IPS-18a (cell line): ENCODE data around the gene RNF8.
"Not testable (repeated sequence)": the region's sequence is repeated elsewhere in the genome, so short reads cannot be mapped to it uniquely, and the experiment has no call there.

ENCODE experiments used
- H3K27ac ChIP-seq: one replicate; pipeline ENCODE4 v1.5.1; 2013; ENCODE audit warnings: low read length
- H3K27me3 ChIP-seq: one replicate; pipeline ENCODE4 v1.6.1; 2013; ENCODE audit warnings: mild to moderate bottlenecking, low read length; ENCODE audit not compliant: control insufficient read depth, insufficient read depth
- H3K36me3 ChIP-seq: one replicate; pipeline ENCODE4 v1.6.1; 2013; ENCODE audit warnings: low read depth, low read length; ENCODE audit not compliant: control insufficient read depth
- H3K4me1 ChIP-seq: one replicate; pipeline ENCODE4 v1.6.1; 2013; ENCODE audit warnings: low read depth, low read length; ENCODE audit not compliant: control insufficient read depth
- H3K4me3 ChIP-seq: one replicate; pipeline ENCODE4 v1.5.1; 2013; ENCODE audit warnings: low read length
- H3K9ac ChIP-seq: one replicate; pipeline ENCODE4 v1.6.1; 2013; ENCODE audit warnings: mild to moderate bottlenecking, low read length, moderate library complexity
- H3K9me3 ChIP-seq: one replicate; pipeline ENCODE4 v1.6.1; 2013; ENCODE audit warnings: low read depth, low read length; ENCODE audit not compliant: control insufficient read depth

Gene RNF8

GRCh38 chr6:37388578-37388977 is 34.8 kb downstream of the RNF8 start:
- Histone ChIP-seq H3K36me3 (peaks cover 19% of the 10 kb centered on the region), H3K9me3 (no peaks in the 10 kb centered on the region), H3K4me3 (no peak overlapping the region), H3K27me3 (no peaks in the 10 kb centered on the region), H3K27ac (no peak overlapping the region), H3K9ac (no peak overlapping the region), H3K4me1 (no peaks in the 10 kb centered on the region)

- Histone ChIP-seq H3K4me3 (no peak overlapping the region), H3K36me3 (peaks cover 21% of the 10 kb centered on the region), H3K27me3 (no peaks in the 10 kb centered on the region), H3K27ac (no peak overlapping the region), H3K9me3 (no peaks in the 10 kb centered on the region), H3K4me1 (no peaks in the 10 kb centered on the region), H3K9ac (no peak overlapping the region)
Measured at GRCh38 chr6:37389857-37390256, 36.1 kb downstream of the RNF8 start.

DNA sequence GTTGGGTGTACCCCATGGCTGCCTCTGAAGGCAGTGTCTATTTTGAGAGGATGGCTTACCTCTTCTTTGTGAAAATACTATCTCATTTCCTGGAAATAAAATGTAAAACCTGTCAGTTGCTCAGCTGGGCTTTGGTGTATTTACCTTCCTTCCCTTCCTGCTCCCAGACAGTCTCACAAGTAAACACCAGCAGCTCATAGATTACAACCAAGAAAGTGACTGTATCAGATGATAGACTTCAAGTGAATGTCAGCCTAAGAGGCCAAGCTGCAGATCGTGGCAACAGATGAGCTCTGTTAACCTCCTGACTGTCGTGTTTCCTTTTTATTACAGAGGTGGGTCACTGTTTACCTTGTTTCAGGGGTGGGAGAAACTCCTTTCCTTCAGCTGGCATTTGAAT is 37.3 kb downstream of the RNF8 start:
- H3K4me3 ChIP-seq, result no peak overlapping the region
- peaks cover 21% of the 10 kb centered on the region for H3K36me3 ChIP-seq

GRCh38 chr6:37392821-37393220 is 39.0 kb downstream of the RNF8 start:
- no peak overlapping the region for H3K4me3 ChIP-seq
- H3K27me3 ChIP-seq, result no peaks in the 10 kb centered on the region
- no peaks in the 10 kb centered on the region for H3K4me1 ChIP-seq
- no peaks in the 10 kb centered on the region for H3K9me3 ChIP-seq
- H3K36me3 ChIP-seq, result peaks cover 21% of the 10 kb centered on the region
- H3K27ac ChIP-seq, result no peak overlapping the region
- no peak overlapping the region for H3K9ac ChIP-seq

More for the DNA sequence above, 37.3 kb downstream of the RNF8 start:
- Histone ChIP-seq H3K27ac (no peak overlapping the region), H3K9me3 (no peaks in the 10 kb centered on the region), H3K27me3 (no peaks in the 10 kb centered on the region), H3K9ac (no peak overlapping the region), H3K4me1 (no peaks in the 10 kb centered on the region)

- Histone ChIP-seq H3K9me3 (no peaks in the 10 kb centered on the region), H3K4me1 (no peaks in the 10 kb centered on the region), H3K4me3 (no peak overlapping the region), H3K36me3 (peaks cover 21% of the 10 kb centered on the region), H3K27me3 (no peaks in the 10 kb centered on the region), H3K27ac (no peak overlapping the region), H3K9ac (no peak overlapping the region)
Measured at GRCh38 chr6:37393381-37393929, 39.7 kb downstream of the RNF8 start.

DNA sequence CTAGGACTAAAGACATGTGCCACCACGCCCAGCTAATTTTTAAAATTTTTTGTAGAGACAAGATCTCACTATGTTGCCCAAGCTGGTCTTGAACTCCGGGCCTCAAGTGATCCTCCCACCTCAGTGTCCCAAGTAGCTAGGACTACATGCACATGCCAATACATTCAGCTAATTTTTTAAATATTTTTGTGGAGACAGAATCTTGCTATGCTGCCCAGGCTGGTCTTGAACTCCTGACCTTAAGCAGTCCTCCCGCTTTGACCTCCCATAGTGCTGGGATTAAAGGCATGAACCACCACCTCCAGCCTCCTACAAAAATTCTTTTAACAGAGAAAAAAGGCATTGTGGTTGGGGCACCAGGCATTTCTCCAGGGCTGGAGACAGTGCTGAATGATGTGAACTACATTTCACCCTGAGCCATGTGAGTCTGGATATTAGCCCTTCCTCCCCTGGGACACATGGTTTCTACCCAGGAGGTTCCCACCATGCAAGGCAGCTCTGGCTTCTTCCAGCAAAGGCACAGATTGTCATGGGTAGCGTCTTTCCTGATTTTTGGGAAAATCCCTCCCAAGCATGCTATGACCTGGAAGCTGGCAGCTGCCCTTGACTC is 42.9 kb downstream of the RNF8 start:
- Histone ChIP-seq H3K27ac (no peak overlapping the region), H3K9me3 (no peaks in the 10 kb centered on the region), H3K4me1 (no peaks in the 10 kb centered on the region), H3K27me3 (no peaks in the 10 kb centered on the region), H3K4me3 (no peak overlapping the region), H3K36me3 (peaks cover 11% of the 10 kb centered on the region), H3K9ac (no peak overlapping the region)

- no peaks in the 10 kb centered on the region for H3K36me3 ChIP-seq
- H3K4me1 ChIP-seq, result no peaks in the 10 kb centered on the region
- no peak overlapping the region for H3K4me3 ChIP-seq
- no peaks in the 10 kb centered on the region for H3K27me3 ChIP-seq
- H3K9ac ChIP-seq, result no peak overlapping the region
- no peaks in the 10 kb centered on the region for H3K9me3 ChIP-seq
- no peak overlapping the region for H3K27ac ChIP-seq
Measured at GRCh38 chr6:37399131-37399530, 45.3 kb downstream of the RNF8 start.

- Histone ChIP-seq H3K27ac (no peak overlapping the region), H3K9ac (no peak overlapping the region), H3K27me3 (no peaks in the 10 kb centered on the region), H3K4me3 (no peak overlapping the region), H3K36me3 (no peaks in the 10 kb centered on the region), H3K4me1 (no peaks in the 10 kb centered on the region), H3K9me3 (no peaks in the 10 kb centered on the region)
Measured at GRCh38 chr6:37399795-37400490, 46.2 kb downstream of the RNF8 start.

- H3K27ac ChIP-seq, H3K27me3 ChIP-seq, H3K9me3 ChIP-seq, H3K4me3 ChIP-seq, H3K36me3 ChIP-seq, H3K9ac ChIP-seq, H3K4me1 ChIP-seq: not testable (repeated sequence)
Measured at GRCh38 chr6:37401658-37402057, 47.9 kb downstream of the RNF8 start.

DNA sequence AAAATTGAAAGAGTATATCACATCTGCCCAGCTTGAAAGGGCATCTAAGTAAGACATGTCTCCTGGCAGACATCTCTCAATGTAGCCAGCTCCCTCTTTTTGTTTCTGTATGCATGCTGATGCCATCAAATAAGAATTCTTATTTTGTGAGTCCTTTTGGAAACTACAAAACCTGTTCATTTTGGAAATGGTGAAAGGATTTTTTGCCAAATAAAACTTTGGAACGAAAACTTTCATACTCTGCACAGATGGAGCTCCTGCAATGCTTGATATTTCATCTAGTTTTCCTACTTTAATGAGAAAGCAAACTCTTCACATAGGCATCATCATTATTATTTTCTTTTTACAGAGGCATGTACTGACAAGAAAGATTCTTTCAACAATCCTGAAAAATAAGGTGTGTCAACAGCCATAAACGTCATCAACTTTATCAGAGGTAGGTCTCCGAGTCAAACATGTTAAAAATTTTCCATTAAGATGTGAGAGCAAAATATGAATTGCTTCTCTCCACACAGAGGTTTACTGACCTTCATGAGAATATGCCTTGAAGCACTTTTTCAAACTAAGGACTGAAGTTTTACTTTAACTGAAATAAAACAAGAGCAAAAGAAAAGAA is 53.1 kb downstream of the RNF8 start:
- Histone ChIP-seq H3K9ac (no peak overlapping the region), H3K4me3 (no peak overlapping the region), H3K27me3 (no peaks in the 10 kb centered on the region), H3K27ac (no peak overlapping the region), H3K9me3 (no peaks in the 10 kb centered on the region), H3K36me3 (no peaks in the 10 kb centered on the region), H3K4me1 (no peaks in the 10 kb centered on the region)

DNA sequence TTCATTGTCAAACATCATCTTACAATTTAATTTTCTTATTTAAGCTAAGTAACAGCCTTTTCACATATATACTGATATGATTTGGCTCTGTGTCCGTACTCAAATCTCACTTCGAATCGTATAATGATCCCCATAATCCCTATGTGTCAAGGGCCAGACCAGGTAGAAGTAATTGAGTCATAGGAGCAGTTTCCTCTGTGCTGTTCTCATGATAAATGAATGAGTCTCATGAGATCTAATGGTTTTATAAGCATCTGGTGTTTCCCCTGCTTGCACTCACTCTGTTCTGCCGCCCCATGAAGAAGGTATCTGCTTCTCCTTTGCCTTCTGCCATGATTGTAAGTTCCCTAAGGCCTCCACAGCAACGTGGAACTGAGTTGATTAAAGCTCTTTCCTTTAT is 54.2 kb downstream of the RNF8 start:
- H3K27ac ChIP-seq, result no peak overlapping the region
- no peaks in the 10 kb centered on the region for H3K27me3 ChIP-seq
- no peak overlapping the region for H3K4me3 ChIP-seq
- H3K9me3 ChIP-seq, result no peaks in the 10 kb centered on the region
- H3K36me3 ChIP-seq, result no peaks in the 10 kb centered on the region
- H3K9ac ChIP-seq, result no peak overlapping the region
- no peaks in the 10 kb centered on the region for H3K4me1 ChIP-seq
